B cell (primary cell): ENCODE results near the gene TAF6.
"Not testable (repeated sequence)": the region's sequence is repeated elsewhere in the genome, so short reads cannot be mapped to it uniquely, and the experiment has no call there.

Source experiments
- CTCF ChIP-seq: fragments of 200-600 bp; IDR thresholded peaks from one replicate; pipeline ENCODE4 v1.8.0; 2022; ENCODE audit warnings: antibody characterized with exemption, mild to moderate bottlenecking
- EZH2 ChIP-seq: IDR thresholded peaks from 2 replicates; pipeline ENCODE4 v1.6.1; 2012; ENCODE audit warnings: borderline replicate concordance, low read depth, mild to moderate bottlenecking, moderate library complexity, low read length; ENCODE audit not compliant: insufficient read depth, poor library complexity, severe bottlenecking

DNA sequence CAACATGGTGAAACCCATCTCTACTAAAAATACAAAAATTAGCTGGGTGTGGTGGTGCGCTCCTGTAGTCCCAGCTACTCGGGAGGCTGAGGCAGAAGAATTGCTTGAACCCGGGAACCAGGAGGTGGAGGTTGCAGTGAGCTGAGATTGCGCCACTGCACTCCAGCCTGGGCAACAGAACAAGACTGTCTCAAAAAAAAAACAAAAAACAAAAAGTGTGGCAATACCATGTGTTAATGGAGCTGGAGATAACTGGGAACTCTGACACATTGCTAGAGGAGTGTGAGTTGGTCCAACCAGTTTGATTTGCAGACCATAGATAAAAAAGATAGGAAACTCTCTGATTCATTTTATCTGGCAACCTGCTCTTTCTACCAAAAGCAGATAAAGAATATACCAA, 27.2 kb upstream of the TAF6 start:
- not testable (repeated sequence) for TF ChIP-seq CTCF, EZH2
